Panc1 (cell line): ENCODE results near the gene BEX3.

ENCODE experiments used
- POLR2AphosphoS5 ChIP-seq: IDR thresholded peaks from 2 replicates; pipeline ENCODE4 v1.6.1; 2012; ENCODE audit warnings: mild to moderate bottlenecking, low read depth, low read length, moderate library complexity
- TF ChIP-seq, protein P1 (sequence below): fragments of 450-650 bp; IDR thresholded peaks from 2 replicates; pipeline ENCODE4 v1.5.1; 2017; ENCODE audit warnings: mild to moderate bottlenecking
- TF ChIP-seq, protein P2 (sequence below), 2 experiments: IDR thresholded peaks; 2 replicates each; pipeline ENCODE4 v1.6.1; 2011 to 2012; ENCODE audit warnings: low read depth in 2 of 2, control low read depth in 1 of 2, low read length in 1 of 2, mild to moderate bottlenecking in 1 of 2, moderate library complexity in 1 of 2; ENCODE audit not compliant: insufficient read depth in 1 of 2

DNA sequence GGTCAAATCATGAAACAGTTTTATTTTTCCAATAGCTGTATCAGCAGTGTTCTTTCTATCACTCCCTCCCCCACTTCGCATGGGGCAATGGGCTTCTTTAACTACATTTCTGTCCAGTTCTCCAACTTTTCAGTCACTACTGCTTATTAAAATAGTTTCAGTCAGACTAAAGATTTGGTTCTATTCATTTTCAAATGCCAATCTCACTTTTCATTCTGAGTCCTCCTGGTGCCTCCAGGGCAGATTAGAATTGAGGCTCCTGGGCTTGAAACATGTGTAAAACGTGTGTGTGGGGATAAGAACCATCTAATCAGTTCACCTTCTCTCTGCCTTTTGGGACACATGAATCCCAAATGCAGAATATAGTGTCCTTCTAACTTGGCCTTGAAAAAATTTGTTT, 3.5 kb upstream of the BEX3 start:
- TF ChIP-seq, protein P1, sequence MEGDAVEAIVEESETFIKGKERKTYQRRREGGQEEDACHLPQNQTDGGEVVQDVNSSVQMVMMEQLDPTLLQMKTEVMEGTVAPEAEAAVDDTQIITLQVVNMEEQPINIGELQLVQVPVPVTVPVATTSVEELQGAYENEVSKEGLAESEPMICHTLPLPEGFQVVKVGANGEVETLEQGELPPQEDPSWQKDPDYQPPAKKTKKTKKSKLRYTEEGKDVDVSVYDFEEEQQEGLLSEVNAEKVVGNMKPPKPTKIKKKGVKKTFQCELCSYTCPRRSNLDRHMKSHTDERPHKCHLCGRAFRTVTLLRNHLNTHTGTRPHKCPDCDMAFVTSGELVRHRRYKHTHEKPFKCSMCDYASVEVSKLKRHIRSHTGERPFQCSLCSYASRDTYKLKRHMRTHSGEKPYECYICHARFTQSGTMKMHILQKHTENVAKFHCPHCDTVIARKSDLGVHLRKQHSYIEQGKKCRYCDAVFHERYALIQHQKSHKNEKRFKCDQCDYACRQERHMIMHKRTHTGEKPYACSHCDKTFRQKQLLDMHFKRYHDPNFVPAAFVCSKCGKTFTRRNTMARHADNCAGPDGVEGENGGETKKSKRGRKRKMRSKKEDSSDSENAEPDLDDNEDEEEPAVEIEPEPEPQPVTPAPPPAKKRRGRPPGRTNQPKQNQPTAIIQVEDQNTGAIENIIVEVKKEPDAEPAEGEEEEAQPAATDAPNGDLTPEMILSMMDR: no peak
- TF ChIP-seq, protein P2, sequence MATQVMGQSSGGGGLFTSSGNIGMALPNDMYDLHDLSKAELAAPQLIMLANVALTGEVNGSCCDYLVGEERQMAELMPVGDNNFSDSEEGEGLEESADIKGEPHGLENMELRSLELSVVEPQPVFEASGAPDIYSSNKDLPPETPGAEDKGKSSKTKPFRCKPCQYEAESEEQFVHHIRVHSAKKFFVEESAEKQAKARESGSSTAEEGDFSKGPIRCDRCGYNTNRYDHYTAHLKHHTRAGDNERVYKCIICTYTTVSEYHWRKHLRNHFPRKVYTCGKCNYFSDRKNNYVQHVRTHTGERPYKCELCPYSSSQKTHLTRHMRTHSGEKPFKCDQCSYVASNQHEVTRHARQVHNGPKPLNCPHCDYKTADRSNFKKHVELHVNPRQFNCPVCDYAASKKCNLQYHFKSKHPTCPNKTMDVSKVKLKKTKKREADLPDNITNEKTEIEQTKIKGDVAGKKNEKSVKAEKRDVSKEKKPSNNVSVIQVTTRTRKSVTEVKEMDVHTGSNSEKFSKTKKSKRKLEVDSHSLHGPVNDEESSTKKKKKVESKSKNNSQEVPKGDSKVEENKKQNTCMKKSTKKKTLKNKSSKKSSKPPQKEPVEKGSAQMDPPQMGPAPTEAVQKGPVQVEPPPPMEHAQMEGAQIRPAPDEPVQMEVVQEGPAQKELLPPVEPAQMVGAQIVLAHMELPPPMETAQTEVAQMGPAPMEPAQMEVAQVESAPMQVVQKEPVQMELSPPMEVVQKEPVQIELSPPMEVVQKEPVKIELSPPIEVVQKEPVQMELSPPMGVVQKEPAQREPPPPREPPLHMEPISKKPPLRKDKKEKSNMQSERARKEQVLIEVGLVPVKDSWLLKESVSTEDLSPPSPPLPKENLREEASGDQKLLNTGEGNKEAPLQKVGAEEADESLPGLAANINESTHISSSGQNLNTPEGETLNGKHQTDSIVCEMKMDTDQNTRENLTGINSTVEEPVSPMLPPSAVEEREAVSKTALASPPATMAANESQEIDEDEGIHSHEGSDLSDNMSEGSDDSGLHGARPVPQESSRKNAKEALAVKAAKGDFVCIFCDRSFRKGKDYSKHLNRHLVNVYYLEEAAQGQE (IDR thresholded peaks at IDR 0.05; ENCODE audit: insufficient read depth in 1 of 2, low read depth in 2 of 2, low read length in 1 of 2): no peak
- TF ChIP-seq POLR2AphosphoS5: no peak
